Gastroesophageal sphincter (tissue), 3 donors: ENCODE results near the gene CBLN4.

Experiments
- CTCF ChIP-seq, 4 experiments: fragments of 200-600 bp in 2 of 4; fragments of 450-650 bp in 2 of 4; sonication (generic) in 1 of 4; IDR thresholded peaks; one replicate each; pipeline ENCODE4 v1.5.1; 2017 to 2019; ENCODE audit warnings: antibody characterized with exemption in 4 of 4, mild to moderate bottlenecking in 2 of 4, moderate library complexity in 2 of 4
- POLR2A ChIP-seq, 2 donors: fragments of 450-650 bp; IDR thresholded peaks; one replicate each; pipeline ENCODE4 v1.6.1; 2017; ENCODE audit warnings: antibody characterized with exemption in 2 of 2, mild to moderate bottlenecking in 2 of 2, moderate library complexity in 1 of 2
- POLR2AphosphoS5 ChIP-seq: sonication (generic); formaldehyde crosslinking; IDR thresholded peaks from one replicate; pipeline ENCODE4 v1.6.1; 2017; ENCODE audit warnings: antibody characterized with exemption

- TF ChIP-seq POLR2A (IDR thresholded peaks at IDR 0.05): no peak
- TF ChIP-seq POLR2AphosphoS5: no peak
- no peak for TF ChIP-seq CTCF (IDR thresholded peaks at IDR 0.05)
Observed at GRCh38 chr20:56001890-56002289, 3.4 kb downstream of the CBLN4 start.
